IMR-90 (cell line): ENCODE data around the gene STIL. TPM values are rescaled to one million over a fixed set of nuclear protein-coding genes. Genes with fewer than 3 reads are reported as not detected.
"Not testable (repeated sequence)": the region's sequence is repeated elsewhere in the genome, so short reads cannot be mapped to it uniquely, and the experiment has no call there.

Source experiments
- ATAC-seq: fragments of 200-7000 bp; cut with Tn5 transposase; 2 replicates; pipeline ENCODE4 v1.9.1; 2020; ENCODE audit warnings: low read depth, mild to moderate bottlenecking, moderate library complexity
- BruUV-seq: library from RNA; stranded (reverse); fragments of 400-500 nt; replicated peaks from 2 replicates; lab custom pipeline; 2021; lab: Mats Ljungman, UMichigan
- CTCF ChIA-PET: fragments of 300-600 bp; formaldehyde crosslinking; extraction: SDS; loops from one replicate; lab custom pipeline; 2021; ENCODE audit warnings: antibody characterized with exemption; lab: Yijun Ruan, JAX
- POLR2A ChIA-PET: fragments of 300-600 bp; sonication (Branson Sonifier 250); formaldehyde crosslinking; loops from one replicate; lab custom pipeline; 2022; ENCODE audit warnings: antibody characterized with exemption; ENCODE audit not compliant: unreplicated experiment; lab: Charles Lee
- DNase-seq: peaks from one replicate; pipeline ENCODE4 v3.0.0; 2013
- H2AFZ ChIP-seq: replicated peaks from 2 replicates; pipeline ENCODE3; 2013; ENCODE audit warnings: low read length, mild to moderate bottlenecking; ENCODE audit not compliant: poor library complexity
- H2AK5ac ChIP-seq: 2 replicates; pipeline ENCODE4 v1.6.1; 2013; ENCODE audit warnings: low read depth, low read length, inconsistent platforms
- H2AK9ac ChIP-seq: replicated peaks from 2 replicates; pipeline ENCODE3; 2013; ENCODE audit warnings: mild to moderate bottlenecking, low read depth, low read length, moderate library complexity; ENCODE audit not compliant: poor library complexity
- H2BK120ac ChIP-seq: 2 replicates; pipeline ENCODE4 v1.6.1; 2013; ENCODE audit warnings: low read depth, low read length, inconsistent platforms
- H2BK15ac ChIP-seq: 3 replicates; pipeline ENCODE4 v1.6.1; 2013; ENCODE audit warnings: low read depth, low read length, inconsistent platforms
- H2BK20ac ChIP-seq: 2 replicates; pipeline ENCODE4 v1.6.1; 2013; ENCODE audit warnings: low read depth, mild to moderate bottlenecking, inconsistent platforms, low read length, moderate library complexity
- H2BK5ac ChIP-seq: 2 replicates; pipeline ENCODE4 v1.6.1; 2013; ENCODE audit warnings: mild to moderate bottlenecking, low read depth, low read length, inconsistent platforms; ENCODE audit not compliant: poor library complexity, severe bottlenecking
- H3K14ac ChIP-seq: replicated peaks from 2 replicates; pipeline ENCODE4 v1.6.1; 2013; ENCODE audit warnings: low read depth, low read length, inconsistent platforms
- H3K18ac ChIP-seq: 2 replicates; pipeline ENCODE4 v1.6.1; 2013; ENCODE audit warnings: low read depth, low read length, control low read depth
- H3K23ac ChIP-seq: 2 replicates; pipeline ENCODE4 v1.6.1; 2013; ENCODE audit warnings: low read depth, low read length, inconsistent platforms
- H3K27ac ChIP-seq: 2 replicates; pipeline ENCODE4 v1.5.1; 2013; ENCODE audit warnings: mild to moderate bottlenecking, control low read depth, low read length; ENCODE audit not compliant: insufficient read depth
- H3K27me3 ChIP-seq: 2 replicates; pipeline ENCODE4 v1.6.1; 2013; ENCODE audit warnings: low read length; ENCODE audit not compliant: control insufficient read depth, insufficient read depth
- H3K36me3 ChIP-seq: 2 replicates; pipeline ENCODE4 v1.6.1; 2013; ENCODE audit warnings: low read length, mixed read lengths; ENCODE audit not compliant: control insufficient read depth, insufficient read depth
- H3K4ac ChIP-seq: 2 replicates; pipeline ENCODE4 v1.6.1; 2013; ENCODE audit warnings: low read depth, low read length, inconsistent platforms
- H3K4me1 ChIP-seq: 2 replicates; pipeline ENCODE4 v1.6.1; 2013; ENCODE audit warnings: low read length, mixed read lengths; ENCODE audit not compliant: control insufficient read depth, insufficient read depth
- H3K4me2 ChIP-seq: 2 replicates; pipeline ENCODE4 v1.6.1; 2013; ENCODE audit warnings: low read depth, mild to moderate bottlenecking, control low read depth, low read length, moderate library complexity
- H3K4me3 ChIP-seq: 2 replicates; pipeline ENCODE4 v1.5.1; 2013; ENCODE audit warnings: low read depth, mild to moderate bottlenecking, control low read depth, low read length, moderate library complexity; ENCODE audit not compliant: insufficient read depth
- H3K56ac ChIP-seq: 2 replicates; pipeline ENCODE4 v1.6.1; 2013; ENCODE audit warnings: low read length, inconsistent platforms; ENCODE audit not compliant: insufficient read depth; ENCODE audit errors: extremely low read depth
- H3K79me1 ChIP-seq, 2 experiments: 2 replicates each; pipeline ENCODE4 v1.6.1; 2013; ENCODE audit warnings: low read length in 2 of 2, inconsistent platforms in 1 of 2, low read depth in 1 of 2
- H3K9ac ChIP-seq: 2 replicates; pipeline ENCODE4 v1.6.1; 2013; ENCODE audit warnings: low read depth, low read length, control low read depth
- H3K9me1 ChIP-seq: 2 replicates; pipeline ENCODE4 v1.6.1; 2013; ENCODE audit warnings: low read length, inconsistent platforms; ENCODE audit not compliant: insufficient read depth
- H3K9me3 ChIP-seq: 2 replicates; pipeline ENCODE4 v1.6.1; 2013; ENCODE audit warnings: low read length; ENCODE audit not compliant: control insufficient read depth, insufficient read depth
- H4K20me1 ChIP-seq: 2 replicates; pipeline ENCODE4 v1.6.1; 2013; ENCODE audit warnings: low read length, inconsistent platforms; ENCODE audit not compliant: insufficient read depth
- H4K5ac ChIP-seq: 2 replicates; pipeline ENCODE4 v1.6.1; 2013; ENCODE audit warnings: mild to moderate bottlenecking, low read depth, low read length, control low read depth
- H4K8ac ChIP-seq, 2 experiments: 2 replicates each; pipeline ENCODE4 v1.6.1; 2013; ENCODE audit warnings: low read depth in 2 of 2, low read length in 2 of 2, control low read depth in 1 of 2, inconsistent platforms in 1 of 2
- H4K91ac ChIP-seq: 2 replicates; pipeline ENCODE4 v1.6.1; 2013; ENCODE audit warnings: low read depth, low read length, inconsistent platforms; ENCODE audit not compliant: insufficient read depth
- CHD1 ChIP-seq: IDR thresholded peaks from 2 replicates; pipeline ENCODE4 v1.6.1; 2012; ENCODE audit warnings: low read depth, low read length, improper control_type of control experiment
- MXI1 ChIP-seq: IDR thresholded peaks from 2 replicates; pipeline ENCODE4 v1.6.1; 2012; ENCODE audit warnings: low read depth, mild to moderate bottlenecking, low read length, moderate library complexity, borderline replicate concordance
- NFE2L2 ChIP-seq: fragments of 150-350 bp; IDR thresholded peaks from 2 replicates; pipeline ENCODE4 v1.6.1; 2016; ENCODE audit warnings: low read depth, mild to moderate bottlenecking, low read length
- RFX5 ChIP-seq: IDR thresholded peaks from 2 replicates; pipeline ENCODE4 v1.8.0; 2012; ENCODE audit warnings: low read depth, mild to moderate bottlenecking, low read length, moderate library complexity
- SMC3 ChIP-seq: fragments of 150-350 bp; IDR thresholded peaks from 2 replicates; pipeline ENCODE4 v1.6.1; 2016; ENCODE audit warnings: low read depth, mild to moderate bottlenecking, antibody characterized with exemption, low read length, moderate library complexity
- whole genome bisulfite sequencing, 2 experiments: methylation state at CpG; one replicate each; pipeline versions ENCODE4 v1.1.5 to v1.1.7; 2013; ENCODE audit warnings: missing lambda C conversion rate in 2 of 2; ENCODE audit not compliant: insufficient read length in 1 of 2; ENCODE audit errors: extremely low coverage in 2 of 2; 5-methylcytosine and 5-hydroxymethylcytosine counted together
- dilution Hi-C: fragments of 300-500 bp; cut with HindIII; formaldehyde crosslinking; loops from one replicate; pipeline ENCODE4 v1.14.3; 2018; ENCODE audit warnings: low sequenced_read_pairs; ENCODE audit not compliant: unreplicated experiment
- in situ Hi-C: fragments of 300-500 bp; cut with MboI; formaldehyde crosslinking; loops from 3 replicates; pipeline ENCODE4 v1.14.3; 2019; ENCODE audit warnings: low sequenced_read_pairs, inconsistent platforms, mixed read lengths
- intact Hi-C: fragments of 100-400 bp; cut with micrococcal nuclease; formaldehyde crosslinking; loops from 2 replicates; pipeline ENCODE4 v1.10.0; 2022
- polyA plus RNA-seq, 3 experiments: library from polyadenylated mRNA; depleted of rRNA; stranded (reverse); fragments of >200 nt; gene quantifications; 2 replicates each; pipeline ENCODE4 v1.2.3, GENCODE V29; 2012; ENCODE audit warnings: low replicate concordance in 1 of 3
- total RNA-seq: library from RNA; depleted of rRNA; stranded (reverse); fragments of >200 nt; gene quantifications from 2 replicates; pipeline ENCODE4 v1.2.3, GENCODE V29; 2012

STIL gene
- total and polyA plus RNA-seq, 2 of the 4 experiments (the other 2 are of a cell fraction), result 6.8 to 17.2 TPM

DNA sequence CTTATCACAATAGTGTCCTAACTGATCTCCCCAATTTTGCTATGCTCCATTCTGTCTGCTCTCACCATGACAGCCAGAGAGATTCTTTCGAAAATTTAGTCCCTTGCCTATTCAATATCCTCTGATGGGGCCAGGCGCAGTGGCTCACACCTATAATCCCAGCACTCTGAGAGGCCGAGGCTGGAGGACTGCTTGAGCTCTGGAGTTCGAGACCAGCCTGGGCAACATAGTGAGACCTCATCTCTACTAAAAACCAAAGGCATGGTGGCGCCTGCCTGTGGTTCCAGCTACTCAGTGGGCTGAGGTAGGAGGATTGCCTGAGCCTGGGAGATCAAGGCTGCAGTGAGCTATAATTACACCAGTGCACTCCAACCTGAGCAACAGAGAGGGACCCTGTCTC, 108.0 kb downstream of the STIL start:
- no peak overlapping the region for H2BK5ac ChIP-seq
- H3K9ac ChIP-seq, result no peak overlapping the region
- BruUV-seq, result no TSS peak
- H3K27me3 ChIP-seq, result peaks cover 14% of the 10 kb centered on the region; the same call in 1 of the 2 replicates
- H2AFZ ChIP-seq, result no peak overlapping the region
- H2BK120ac ChIP-seq, result no peak overlapping the region
- no peaks in the 10 kb centered on the region for H3K79me1 ChIP-seq
- no peak overlapping the region for H3K4ac ChIP-seq
- H4K91ac ChIP-seq, result no peak overlapping the region
- no peak for TF ChIP-seq RFX5
- no peak for TF ChIP-seq SMC3
- TF ChIP-seq CHD1, result no peak
- no peak for TF ChIP-seq MXI1
- TF ChIP-seq NFE2L2, result no peak
- H3K4me2 ChIP-seq, result no peak overlapping the region
- H4K8ac ChIP-seq, result no peak overlapping the region
- H3K4me1 ChIP-seq, result no peaks in the 10 kb centered on the region
- H4K5ac ChIP-seq, result no peak overlapping the region
- no peak overlapping the region for H3K56ac ChIP-seq
- ATAC-seq, result no peak
- DNase-seq, result no peak
- CTCF ChIA-PET, result no interaction called here
- no peak overlapping the region for H2BK15ac ChIP-seq
- no peak overlapping the region for H2AK9ac ChIP-seq
- H3K27ac ChIP-seq, result no peak overlapping the region
- H3K23ac ChIP-seq, result no peak overlapping the region
- H4K20me1 ChIP-seq, result no peaks in the 10 kb centered on the region
- H2BK20ac ChIP-seq, result no peak overlapping the region
- intact Hi-C loops, result no loop called here
- in situ Hi-C loops, result no loop called here
- 60% methylated on average over 1 of the region's 5 CpGs; no CpG with 5 or more reads in 1 of the 2 experiments for WGBS, 2 experiments
- no peak overlapping the region for H3K4me3 ChIP-seq
- no peaks in the 10 kb centered on the region for H3K36me3 ChIP-seq
- no peaks in the 10 kb centered on the region for H3K9me3 ChIP-seq
- H3K9me1 ChIP-seq, result no peaks in the 10 kb centered on the region
- H3K14ac ChIP-seq, result no peak overlapping the region
- no peak overlapping the region for H3K18ac ChIP-seq
- dilution Hi-C loops, result no loop called here
- POLR2A ChIA-PET, result interaction anchor here (0.7 kb wide), 1 partner anchor 31 kb away, joined by 6 read pairs; no protein-coding TSS in a partner anchor
- H2AK5ac ChIP-seq, result no peak overlapping the region

DNA sequence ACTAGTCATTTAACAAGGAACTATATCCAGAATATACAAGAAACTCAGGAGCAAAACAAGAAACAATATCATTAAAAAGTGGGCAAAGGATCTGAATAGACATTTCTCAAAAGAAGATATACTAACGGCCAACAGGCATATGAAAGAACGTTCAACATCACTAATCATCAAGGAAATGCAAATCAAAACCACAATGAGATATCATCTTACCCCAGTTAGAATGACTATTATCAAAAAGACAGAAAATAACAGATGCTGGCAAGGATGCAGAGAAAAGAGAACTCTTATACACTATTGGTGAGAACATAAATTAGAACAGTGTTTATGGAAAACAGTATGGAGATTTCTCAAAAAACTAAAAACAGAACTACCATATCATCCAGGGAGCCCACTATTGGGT, 110.4 kb downstream of the STIL start:
- POLR2A ChIA-PET, H2BK120ac ChIP-seq, CTCF ChIA-PET: not testable (repeated sequence)

More for the DNA sequence above, 110.4 kb downstream of the STIL start:
- H3K9ac ChIP-seq, H2AK5ac ChIP-seq, H3K4me2 ChIP-seq, dilution Hi-C loops, H4K5ac ChIP-seq, H4K20me1 ChIP-seq, H2BK15ac ChIP-seq, H3K27ac ChIP-seq, intact Hi-C loops, H3K9me3 ChIP-seq, H2AFZ ChIP-seq, H4K8ac ChIP-seq, H2AK9ac ChIP-seq, H3K4me3 ChIP-seq, H2BK5ac ChIP-seq, H3K56ac ChIP-seq, H3K9me1 ChIP-seq, H2BK20ac ChIP-seq, H3K4me1 ChIP-seq, H3K18ac ChIP-seq, BruUV-seq, H3K23ac ChIP-seq, H3K36me3 ChIP-seq, H3K79me1 ChIP-seq, ATAC-seq, H3K14ac ChIP-seq, in situ Hi-C loops, H4K91ac ChIP-seq, DNase-seq, H3K4ac ChIP-seq: not testable (repeated sequence)
- no CpG with 5 or more reads among the region's 2 CpGs for WGBS, 2 experiments
- H3K27me3 ChIP-seq, result peaks cover 19% of the 10 kb centered on the region; the same call in 1 of the 2 replicates
